H7 (cell line): Measurements from ENCODE around the gene CRHR1. TPM values are rescaled to one million over a fixed set of nuclear protein-coding genes. Genes with fewer than 3 reads are reported as not detected.

Source experiments
- DNase-seq: peaks from one replicate; pipeline ENCODE4 v3.0.0; 2012
- H3K27me3 ChIP-seq: 2 replicates; pipeline ENCODE4 v1.6.0; 2011; ENCODE audit warnings: mild to moderate bottlenecking, low read length; ENCODE audit not compliant: control insufficient read depth, insufficient read depth
- H3K36me3 ChIP-seq: replicated peaks from 2 replicates; pipeline ENCODE4 v1.5.1; 2011; ENCODE audit warnings: low read length; ENCODE audit not compliant: control insufficient read depth, insufficient read depth
- H3K4me3 ChIP-seq: 2 replicates; pipeline ENCODE4 v1.5.1; 2011; ENCODE audit warnings: low read depth, mild to moderate bottlenecking, control low read depth, low read length, moderate library complexity; ENCODE audit not compliant: insufficient read depth
- total RNA-seq: library from RNA; depleted of rRNA; stranded (reverse); fragments of >200 nt; shearing (Covaris generic); gene quantifications from 2 replicates; pipeline ENCODE4 v1.2.3, GENCODE V29; 2014

CRHR1 gene
- total RNA-seq, 1 experiment from 2014 or later, result 0.14 TPM

DNA sequence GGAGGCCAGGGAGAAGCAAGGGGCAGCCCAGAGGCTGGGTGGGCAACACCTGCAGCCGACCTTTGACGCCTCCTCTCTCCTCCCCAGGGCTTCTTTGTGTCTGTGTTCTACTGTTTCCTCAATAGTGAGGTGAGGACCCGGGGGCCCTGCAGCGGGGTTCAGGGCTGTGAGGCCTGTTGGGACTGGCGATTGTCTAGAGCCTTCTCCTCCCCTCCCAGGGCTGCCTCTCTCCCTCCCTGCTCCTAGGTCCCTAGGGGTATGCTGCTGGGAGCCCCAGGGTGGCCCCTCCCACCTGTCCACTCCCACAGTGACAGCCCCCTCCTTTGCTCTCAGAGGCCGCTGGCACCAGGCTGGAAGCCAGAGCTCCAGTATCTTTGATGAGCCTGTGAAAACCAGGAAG is 49.8 kb downstream of the CRHR1 start:
- H3K27me3 ChIP-seq, result no peaks in the 10 kb centered on the region
- H3K4me3 ChIP-seq, result no peak overlapping the region
- no peaks in the 10 kb centered on the region for H3K36me3 ChIP-seq
- DNase-seq, result no peak

- DNase-seq, result no peak
- Histone ChIP-seq H3K4me3 (no peak overlapping the region), H3K27me3 (no peaks in the 10 kb centered on the region), H3K36me3 (no peaks in the 10 kb centered on the region)
These were observed 50.6 kb downstream of the CRHR1 start for GRCh38 chr17:45834471-45835396.

GRCh38 chr17:45835481-45835880 is 51.4 kb downstream of the CRHR1 start:
- H3K4me3 ChIP-seq, result no peak overlapping the region

GRCh38 chr17:45836047-45837044 is 52.2 kb downstream of the CRHR1 start:
- no peak overlapping the region for H3K4me3 ChIP-seq
- H3K36me3 ChIP-seq, result no peaks in the 10 kb centered on the region
- peak; percentile 85 for DNase-seq
- H3K27me3 ChIP-seq, result no peaks in the 10 kb centered on the region

More at GRCh38 chr17:45835481-45835880, 51.4 kb downstream of the CRHR1 start:
- no peak for DNase-seq
- Histone ChIP-seq H3K27me3 (no peaks in the 10 kb centered on the region), H3K36me3 (no peaks in the 10 kb centered on the region)

DNA sequence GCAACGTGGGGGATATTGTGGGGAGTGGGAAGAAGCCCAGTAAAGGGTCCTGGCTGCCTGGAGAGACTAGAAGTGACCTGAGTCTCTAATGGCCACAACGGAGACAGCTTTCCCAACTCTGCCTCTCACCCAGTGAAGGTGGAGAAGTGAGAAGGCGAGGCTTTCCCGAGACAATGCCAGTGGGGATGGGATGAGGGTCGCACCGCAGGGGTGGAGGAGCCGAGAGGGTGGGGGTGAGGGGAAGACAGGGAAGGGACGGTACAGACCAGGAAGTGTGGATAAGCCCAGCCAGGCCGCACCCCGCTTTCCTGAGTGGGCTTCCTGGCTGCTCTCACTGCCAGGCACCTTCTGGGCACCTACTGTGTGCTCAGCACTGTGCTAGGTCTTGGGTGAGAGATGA is 53.1 kb downstream of the CRHR1 start:
- Histone ChIP-seq H3K36me3 (no peaks in the 10 kb centered on the region), H3K4me3 (no peak overlapping the region), H3K27me3 (no peaks in the 10 kb centered on the region)
- DNase-seq, result peak; percentile 80

DNA sequence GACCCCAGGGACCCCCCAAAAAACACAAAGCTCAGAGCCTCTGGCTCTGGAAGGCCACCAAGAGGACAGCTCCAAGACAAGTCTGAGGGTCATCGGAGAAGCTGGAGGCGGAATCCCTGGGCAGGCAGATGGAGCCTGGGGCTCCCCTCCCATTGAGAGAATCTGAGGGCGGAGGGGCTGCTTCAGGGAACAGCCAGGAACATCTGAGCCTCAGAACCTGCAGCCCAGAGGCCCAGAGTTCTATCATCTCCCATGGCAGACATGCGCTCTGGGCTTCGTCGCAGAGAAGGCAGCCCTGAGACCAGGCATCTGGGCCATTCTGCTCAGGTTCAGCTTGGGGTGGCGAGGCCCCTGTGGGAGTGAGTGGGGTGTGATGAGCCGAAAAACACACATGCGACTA is 53.5 kb downstream of the CRHR1 start:
- H3K27me3 ChIP-seq, result no peaks in the 10 kb centered on the region
- no peak for DNase-seq
- no peak overlapping the region for H3K4me3 ChIP-seq
- H3K36me3 ChIP-seq, result no peaks in the 10 kb centered on the region

GRCh38 chr17:45838751-45839295 is 54.7 kb downstream of the CRHR1 start:
- no peaks in the 10 kb centered on the region for H3K36me3 ChIP-seq
- no peak for DNase-seq
- no peaks in the 10 kb centered on the region for H3K27me3 ChIP-seq
- no peak overlapping the region for H3K4me3 ChIP-seq

DNA sequence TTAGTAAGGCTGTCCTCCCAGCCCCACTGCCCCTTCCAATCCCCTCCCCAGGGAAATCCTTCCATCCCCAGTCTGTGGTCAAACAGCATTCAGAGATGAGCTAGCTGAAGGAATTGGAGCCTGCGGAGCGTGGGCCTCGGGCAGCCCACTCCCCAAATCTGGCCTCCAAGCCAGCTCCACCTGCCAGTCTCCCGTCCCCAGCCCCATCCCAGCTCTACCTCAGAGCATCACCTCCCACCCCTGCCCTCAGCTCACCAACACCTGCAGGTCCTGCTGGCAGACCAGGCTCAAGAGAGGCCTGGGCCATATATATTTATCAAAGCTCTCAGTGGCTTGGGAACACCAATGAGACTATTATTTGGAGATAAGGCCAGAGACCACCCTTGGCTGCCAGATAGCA is 55.3 kb downstream of the CRHR1 start:
- no peaks in the 10 kb centered on the region for H3K36me3 ChIP-seq
- no peaks in the 10 kb centered on the region for H3K27me3 ChIP-seq
- DNase-seq, result no peak
- H3K4me3 ChIP-seq, result no peak overlapping the region

DNA sequence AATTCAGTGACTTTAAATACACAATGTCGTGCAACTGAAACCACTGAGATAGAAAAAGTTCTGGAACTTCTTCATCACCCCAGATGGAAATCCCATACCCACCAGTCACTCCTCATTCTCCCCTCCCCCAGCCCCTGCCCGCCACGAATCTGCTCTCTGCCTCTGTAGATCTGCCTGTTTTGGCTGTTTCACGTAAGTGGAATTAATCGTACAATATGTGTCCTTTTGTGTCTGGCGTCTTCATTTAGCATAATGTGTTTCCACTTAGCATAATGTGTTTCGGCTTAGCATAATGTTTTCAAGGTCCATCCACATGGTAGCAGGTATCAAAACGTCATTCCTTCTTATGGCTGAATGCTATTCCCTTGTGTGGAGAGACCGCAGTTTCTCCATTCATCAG is 57.1 kb downstream of the CRHR1 start:
- no peaks in the 10 kb centered on the region for H3K36me3 ChIP-seq
- H3K4me3 ChIP-seq, result no peak overlapping the region
- DNase-seq, result no peak
- H3K27me3 ChIP-seq, result no peaks in the 10 kb centered on the region

GRCh38 chr17:45841883-45842525 is 57.9 kb downstream of the CRHR1 start:
- DNase-seq, result no peak
- Histone ChIP-seq H3K4me3 (no peak overlapping the region), H3K36me3 (no peaks in the 10 kb centered on the region), H3K27me3 (no peaks in the 10 kb centered on the region)

DNA sequence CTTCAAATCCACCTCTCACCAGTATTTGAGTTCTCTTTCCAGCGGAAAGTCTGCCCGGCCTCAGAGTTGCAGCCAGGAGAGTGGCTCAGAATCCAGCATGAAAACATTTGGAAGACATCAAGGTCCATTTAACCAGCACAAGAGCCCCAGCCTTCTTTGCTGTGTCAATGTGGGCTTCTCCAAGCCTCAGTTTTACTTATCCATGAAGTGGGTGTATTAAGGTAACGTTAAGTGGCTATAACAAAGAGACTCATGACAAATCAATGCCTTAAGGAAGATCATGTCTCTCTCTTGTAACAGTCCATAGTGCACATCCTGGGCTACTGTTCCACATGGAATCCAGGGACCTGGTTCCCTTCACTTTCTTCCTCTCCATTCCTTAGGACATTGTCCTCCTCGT is 59.6 kb downstream of the CRHR1 start:
- no peaks in the 10 kb centered on the region for H3K36me3 ChIP-seq
- DNase-seq, result no peak
- H3K4me3 ChIP-seq, result no peak overlapping the region
- H3K27me3 ChIP-seq, result no peaks in the 10 kb centered on the region

DNA sequence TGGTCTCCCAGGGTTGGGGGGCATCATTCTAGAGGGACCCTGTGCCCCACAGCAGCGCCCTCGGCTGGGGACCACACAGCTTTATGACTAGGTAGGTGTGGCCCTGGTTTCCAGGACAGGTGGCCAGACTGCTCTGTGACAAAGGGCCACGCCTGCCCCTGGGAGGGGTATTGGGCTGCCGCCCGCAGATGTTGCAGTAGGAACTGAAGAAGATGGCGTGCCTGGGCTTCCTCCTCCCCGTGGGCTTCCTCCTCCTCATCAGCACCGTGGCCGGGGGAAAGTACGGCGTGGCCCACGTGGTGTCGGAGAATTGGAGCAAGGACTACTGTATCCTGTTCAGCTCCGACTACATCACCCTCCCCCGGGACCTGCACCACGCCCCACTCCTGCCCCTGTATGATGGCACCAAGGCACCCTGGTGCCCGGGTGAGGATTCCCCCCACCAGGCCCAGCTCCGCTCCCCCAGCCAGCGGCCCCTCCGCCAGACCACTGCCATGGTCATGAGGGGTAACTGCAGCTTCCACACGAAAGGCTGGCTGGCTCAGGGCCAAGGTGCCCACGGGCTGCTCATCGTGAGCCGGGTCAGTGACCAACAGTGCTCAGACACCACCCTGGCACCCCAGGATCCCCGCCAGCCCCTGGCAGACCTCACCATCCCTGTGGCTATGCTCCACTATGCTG is 60.7 kb downstream of the CRHR1 start, which contains the start of gene SPPL2C:
SPPL2C (plus strand) TSS at position 187 of the 681 bp plus-strand sequence; CDS start at position 213, 26 bp downstream.
- H3K27me3 ChIP-seq, result no peaks in the 10 kb centered on the region
- no peaks in the 10 kb centered on the region for H3K36me3 ChIP-seq
- H3K4me3 ChIP-seq, result no peak within 1 kb of the TSS
- DNase-seq, result no peak

- DNase-seq, result no peak
- Histone ChIP-seq H3K27me3 (no peaks in the 10 kb centered on the region), H3K4me3 (no peak overlapping the region), H3K36me3 (no peaks in the 10 kb centered on the region)
These were observed 61.5 kb downstream of the CRHR1 start for GRCh38 chr17:45845376-45846185.
